HepG2 (cell line): Measurements from ENCODE around the gene CD300LF.

Source experiments
- CTCF ChIP-seq: sonication (generic); formaldehyde crosslinking; IDR thresholded peaks from 2 replicates; pipeline ENCODE4 v1.5.0; 2020; ENCODE audit warnings: mild to moderate bottlenecking, missing genetic modification reagents, moderate library complexity
- EZH2 ChIP-seq: conservative IDR thresholded peaks from 2 replicates; pipeline ENCODE4 v1.6.1; 2012; ENCODE audit warnings: mild to moderate bottlenecking, low read depth, low read length, moderate library complexity
- JUND ChIP-seq: sonication (generic); formaldehyde crosslinking; IDR thresholded peaks from 2 replicates; pipeline ENCODE4 v1.8.0; 2022; ENCODE audit warnings: mild to moderate bottlenecking, missing genetic modification reagents
- POLR2A ChIP-seq, 2 experiments: IDR thresholded peaks; 2 replicates each; pipeline ENCODE4 v1.6.1; 2011; ENCODE audit warnings: low read depth in 2 of 2, low read length in 2 of 2, mild to moderate bottlenecking in 1 of 2, moderate library complexity in 1 of 2; ENCODE audit not compliant: insufficient read depth in 1 of 2
- ZNF451 ChIP-seq: sonication (generic); formaldehyde crosslinking; IDR thresholded peaks from 2 replicates; pipeline ENCODE4 v1.5.0; 2020; ENCODE audit warnings: mild to moderate bottlenecking, missing genetic modification reagents
- ZNF580 ChIP-seq: IDR thresholded peaks from 2 replicates; pipeline ENCODE4 v1.6.1; 2016; ENCODE audit warnings: low read depth, borderline replicate concordance

DNA sequence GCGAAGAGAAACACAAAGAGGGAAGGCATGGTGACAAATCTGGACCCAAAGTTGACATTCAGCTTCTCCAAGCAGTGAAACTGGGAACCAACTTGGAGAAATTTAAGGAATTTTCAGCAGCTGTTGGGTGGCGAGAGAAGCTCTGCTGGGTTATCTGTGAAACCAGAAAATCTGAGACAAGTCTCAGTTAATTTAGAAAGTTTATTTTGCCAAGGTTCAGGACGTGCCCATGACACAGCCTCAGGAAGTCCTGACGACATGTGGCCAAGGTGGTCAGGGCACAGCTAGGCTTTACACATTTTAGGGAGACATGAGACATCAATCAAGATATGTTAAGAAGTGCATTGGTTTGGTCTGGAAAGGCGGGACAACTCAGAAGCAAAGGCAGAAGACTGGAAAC, 11.2 kb upstream of the CD300LF start:
- no peak for TF ChIP-seq CTCF (CRISPR knock-in tag)
- no peak for TF ChIP-seq ZNF580 (CRISPR knock-in tag)
- no peak for TF ChIP-seq POLR2A (IDR thresholded peaks at IDR 0.05; ENCODE audit: insufficient read depth in 1 of 2, low read depth in 2 of 2, low read length in 2 of 2)
- no peak for TF ChIP-seq EZH2
- no peak for TF ChIP-seq ZNF451
- no peak for TF ChIP-seq JUND (CRISPR knock-in tag)
